ENCODE measurements around the gene DNAAF3. TPM values are rescaled to one million over a fixed set of nuclear protein-coding genes. Genes with fewer than 3 reads are reported as not detected.
A peak's percentile ranks its signal among the peaks of the same experiment; 100 is the strongest.

Gene DNAAF3
- total RNA-seq, 1 experiment from 2014 or later: 4.2 TPM

GRCh38 chr19:55136399-55137102 is 29.9 kb downstream of the DNAAF3 start:
- Histone ChIP-seq H4K20me1 (ENCODE audit: insufficient read depth, low read depth, low read length) (no peaks in the 10 kb centered on the region), H3K27ac (ENCODE audit: low read length) (no peak overlapping the region), H3K9me3 (ENCODE audit: low read length) (no peaks in the 10 kb centered on the region), H3K79me2 (ENCODE audit: low read length) (no peaks in the 10 kb centered on the region), H3K9ac (ENCODE audit: low read length) (no peak overlapping the region), H2AFZ (ENCODE audit: low read length) (no peak overlapping the region), H3K4me2 (ENCODE audit: low read depth, low read length, poor library complexity, severe bottlenecking) (no peak overlapping the region), H3K4me3 (ENCODE audit: low read length) (no peak overlapping the region), H3K36me3 (ENCODE audit: insufficient read depth, low read length) (no peaks in the 10 kb centered on the region), H3K4me1 (ENCODE audit: low read length) (peaks cover 21% of the 10 kb centered on the region), H3K27me3 (ENCODE audit: low read length) (no peaks in the 10 kb centered on the region), H3K9me2 (replicated peaks; ENCODE audit: insufficient read depth, low read length) (no peaks in the 10 kb centered on the region)
- DNase-seq: no peak

- H2AFZ ChIP-seq (ENCODE audit: low read length): no peak overlapping the region
- no peaks in the 10 kb centered on the region for H3K79me2 ChIP-seq (ENCODE audit: low read length)
- H3K27ac ChIP-seq (ENCODE audit: low read length): no peak overlapping the region
- H3K9ac ChIP-seq (ENCODE audit: low read length): no peak overlapping the region
- no peaks in the 10 kb centered on the region for H3K27me3 ChIP-seq (ENCODE audit: low read length)
- H4K20me1 ChIP-seq (ENCODE audit: insufficient read depth, low read depth, low read length): no peaks in the 10 kb centered on the region
- no peak overlapping the region for H3K4me3 ChIP-seq (ENCODE audit: low read length)
- no peaks in the 10 kb centered on the region for H3K9me3 ChIP-seq (ENCODE audit: low read length)
- H3K9me2 ChIP-seq (replicated peaks; ENCODE audit: insufficient read depth, low read length): no peaks in the 10 kb centered on the region
- H3K4me2 ChIP-seq (ENCODE audit: low read depth, low read length, poor library complexity, severe bottlenecking): no peak overlapping the region
- DNase-seq: no peak
- H3K36me3 ChIP-seq (ENCODE audit: insufficient read depth, low read length): no peaks in the 10 kb centered on the region
- peaks cover 26% of the 10 kb centered on the region for H3K4me1 ChIP-seq (ENCODE audit: low read length)
These were observed 31.7 kb downstream of the DNAAF3 start for GRCh38 chr19:55134736-55135135.

GRCh38 chr19:55133639-55134444 is 32.6 kb downstream of the DNAAF3 start:
- no peak overlapping the region for H2AFZ ChIP-seq (ENCODE audit: low read length)
- no peaks in the 10 kb centered on the region for H4K20me1 ChIP-seq (ENCODE audit: insufficient read depth, low read depth, low read length)
- no peaks in the 10 kb centered on the region for H3K79me2 ChIP-seq (ENCODE audit: low read length)
- H3K27me3 ChIP-seq (ENCODE audit: low read length): no peaks in the 10 kb centered on the region
- H3K4me1 ChIP-seq (ENCODE audit: low read length): peaks cover 26% of the 10 kb centered on the region
- H3K27ac ChIP-seq (ENCODE audit: low read length): no peak overlapping the region
- peak overlapping the region; percentile 52 for H3K9ac ChIP-seq (ENCODE audit: low read length)
- peak overlapping the region; percentile 59 for H3K4me2 ChIP-seq (ENCODE audit: low read depth, low read length, poor library complexity, severe bottlenecking)
- H3K9me3 ChIP-seq (ENCODE audit: low read length): no peaks in the 10 kb centered on the region
- H3K4me3 ChIP-seq (ENCODE audit: low read length): no peak overlapping the region; the same call in 1 of the 2 replicates
- no peaks in the 10 kb centered on the region for H3K9me2 ChIP-seq (replicated peaks; ENCODE audit: insufficient read depth, low read length)
- no peaks in the 10 kb centered on the region for H3K36me3 ChIP-seq (ENCODE audit: insufficient read depth, low read length)
- peak; percentile 70 for DNase-seq

- no peak overlapping the region for H3K4me3 ChIP-seq (ENCODE audit: low read length)
- H3K9ac ChIP-seq (ENCODE audit: low read length): peak overlapping the region; percentile 40; the same call in 1 of the 2 replicates
- H3K79me2 ChIP-seq (ENCODE audit: low read length): no peaks in the 10 kb centered on the region
- peak overlapping the region; percentile 80 for H2AFZ ChIP-seq (ENCODE audit: low read length)
- peak; percentile 68 for DNase-seq
- no peaks in the 10 kb centered on the region for H4K20me1 ChIP-seq (ENCODE audit: insufficient read depth, low read depth, low read length)
- H3K27me3 ChIP-seq (ENCODE audit: low read length): no peaks in the 10 kb centered on the region
- peaks cover 26% of the 10 kb centered on the region for H3K4me1 ChIP-seq (ENCODE audit: low read length)
- H3K9me3 ChIP-seq (ENCODE audit: low read length): no peaks in the 10 kb centered on the region
- no peak overlapping the region for H3K27ac ChIP-seq (ENCODE audit: low read length)
- no peaks in the 10 kb centered on the region for H3K9me2 ChIP-seq (replicated peaks; ENCODE audit: insufficient read depth, low read length)
- peak overlapping the region; percentile 59 for H3K4me2 ChIP-seq (ENCODE audit: low read depth, low read length, poor library complexity, severe bottlenecking)
- no peaks in the 10 kb centered on the region for H3K36me3 ChIP-seq (ENCODE audit: insufficient read depth, low read length)
These were observed 33.8 kb downstream of the DNAAF3 start for GRCh38 chr19:55132453-55133129.

GRCh38 chr19:55131421-55131820 is 35.0 kb downstream of the DNAAF3 start:
- no peak for DNase-seq
- H3K36me3 ChIP-seq (ENCODE audit: insufficient read depth, low read length): no peaks in the 10 kb centered on the region
- H3K4me3 ChIP-seq (ENCODE audit: low read length): no peak overlapping the region
- no peaks in the 10 kb centered on the region for H3K9me3 ChIP-seq (ENCODE audit: low read length)
- H2AFZ ChIP-seq (ENCODE audit: low read length): no peak overlapping the region
- H3K9me2 ChIP-seq (replicated peaks; ENCODE audit: insufficient read depth, low read length): no peaks in the 10 kb centered on the region
- H3K9ac ChIP-seq (ENCODE audit: low read length): no peak overlapping the region
- no peaks in the 10 kb centered on the region for H3K27me3 ChIP-seq (ENCODE audit: low read length)
- no peak overlapping the region for H3K4me2 ChIP-seq (ENCODE audit: low read depth, low read length, poor library complexity, severe bottlenecking)
- H3K4me1 ChIP-seq (ENCODE audit: low read length): peaks cover 26% of the 10 kb centered on the region
- H3K27ac ChIP-seq (ENCODE audit: low read length): no peak overlapping the region
- no peaks in the 10 kb centered on the region for H3K79me2 ChIP-seq (ENCODE audit: low read length)
- H4K20me1 ChIP-seq (ENCODE audit: insufficient read depth, low read depth, low read length): no peaks in the 10 kb centered on the region

- Histone ChIP-seq H3K79me2 (ENCODE audit: low read length) (peaks cover 39% of the 10 kb centered on the region), H3K4me2 (ENCODE audit: low read depth, low read length, poor library complexity, severe bottlenecking) (peak overlapping the region; percentile 99), H3K4me3 (ENCODE audit: low read length) (no peak overlapping the region), H3K9me3 (ENCODE audit: low read length) (no peaks in the 10 kb centered on the region), H3K9ac (ENCODE audit: low read length) (no peak overlapping the region), H2AFZ (ENCODE audit: low read length) (no peak overlapping the region), H3K9me2 (replicated peaks; ENCODE audit: insufficient read depth, low read length) (no peaks in the 10 kb centered on the region), H3K4me1 (ENCODE audit: low read length) (peaks cover 56% of the 10 kb centered on the region), H4K20me1 (ENCODE audit: insufficient read depth, low read depth, low read length) (peaks cover 28% of the 10 kb centered on the region), H3K36me3 (ENCODE audit: insufficient read depth, low read length) (no peaks in the 10 kb centered on the region), H3K27ac (ENCODE audit: low read length) (no peak overlapping the region), H3K27me3 (ENCODE audit: low read length) (no peaks in the 10 kb centered on the region)
- DNase-seq: no peak
These were observed 47.4 kb downstream of the DNAAF3 start for GRCh38 chr19:55119053-55119452.

- H3K4me3 ChIP-seq (ENCODE audit: low read length): peak overlapping the region; percentile 73
- peak overlapping the region; percentile 76 for H3K9ac ChIP-seq (ENCODE audit: low read length)
- peak overlapping the region; percentile 99 for H3K4me2 ChIP-seq (ENCODE audit: low read depth, low read length, poor library complexity, severe bottlenecking)
- H2AFZ ChIP-seq (ENCODE audit: low read length): peak overlapping the region; percentile 41
- H3K4me1 ChIP-seq (ENCODE audit: low read length): peaks cover 61% of the 10 kb centered on the region
- H3K27me3 ChIP-seq (ENCODE audit: low read length): no peaks in the 10 kb centered on the region
- peak overlapping the region; percentile 61 for H3K27ac ChIP-seq (ENCODE audit: low read length)
- DNase-seq: no peak
- H3K36me3 ChIP-seq (ENCODE audit: insufficient read depth, low read length): no peaks in the 10 kb centered on the region
- no peaks in the 10 kb centered on the region for H3K9me3 ChIP-seq (ENCODE audit: low read length)
- H3K79me2 ChIP-seq (ENCODE audit: low read length): peaks cover 44% of the 10 kb centered on the region
- no peaks in the 10 kb centered on the region for H3K9me2 ChIP-seq (replicated peaks; ENCODE audit: insufficient read depth, low read length)
- H4K20me1 ChIP-seq (ENCODE audit: insufficient read depth, low read depth, low read length): peaks cover 34% of the 10 kb centered on the region
These were observed 47.9 kb downstream of the DNAAF3 start for GRCh38 chr19:55118401-55118991.
